ENCODE results near the gene VAMP8.

VAMP8 gene

GRCh38 chr2:85619617-85620016, 42.2 kb downstream of the VAMP8 start:
- DNase-seq (ENCODE audit: low read depth): no peak

GRCh38 chr2:85621338-85621737, 44.0 kb downstream of the VAMP8 start:
- no peak for DNase-seq (ENCODE audit: low read depth)

- no peak for DNase-seq (ENCODE audit: low read depth)
Observed at GRCh38 chr2:85623991-85624390, 46.6 kb downstream of the VAMP8 start.

- DNase-seq (ENCODE audit: low read depth): no peak
Observed at GRCh38 chr2:85628658-85629057, 51.3 kb downstream of the VAMP8 start.

GRCh38 chr2:85631316-85631715, 53.9 kb downstream of the VAMP8 start:
- no peak for DNase-seq (ENCODE audit: low read depth)
